Measurements from ENCODE around the gene CFAP57. TPM values are rescaled to one million over a fixed set of nuclear protein-coding genes. Genes with fewer than 3 reads are reported as not detected.

Gene CFAP57
- total and polyA plus RNA-seq, 2 of the 13 experiments (the other 11 are each of a cell fraction or from before 2014, with no cell fraction given), result 0.01 TPM; not detected in 1

DNA sequence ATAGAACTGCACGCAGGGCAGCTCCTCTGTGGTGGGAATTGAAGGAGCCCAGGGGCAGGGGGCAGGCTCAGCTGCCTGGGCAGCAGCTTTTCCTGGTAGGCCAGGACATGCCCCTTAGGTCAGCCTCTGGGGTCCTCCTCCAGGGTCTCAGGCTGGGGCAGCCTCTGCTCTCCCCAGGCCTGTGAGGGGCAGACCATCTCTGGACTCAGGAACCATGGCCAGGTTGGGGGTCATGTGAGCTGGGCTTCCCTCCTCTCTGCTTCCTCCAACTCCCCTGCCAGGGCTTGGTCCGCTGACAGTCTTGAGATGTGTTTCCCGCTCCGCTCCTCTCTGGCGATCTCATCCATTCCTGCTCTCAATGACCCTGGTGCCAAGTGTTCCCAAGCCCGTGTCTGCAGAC lies 107.5 kb downstream of the CFAP57 start:
- Histone ChIP-seq H3K36me3 (replicated peaks in 1 of 2; ENCODE audit: control insufficient read depth in 1 of 2, insufficient read depth in 2 of 2, low read length in 2 of 2) (no peaks in the 10 kb centered on the region), H3K4me2 (ENCODE audit: low read depth, low read length) (no peak overlapping the region), H3K27me3 (ENCODE audit: control insufficient read depth in 1 of 2, insufficient read depth in 2 of 2, low read length in 2 of 2) (no peaks in the 10 kb centered on the region), H2AFZ (ENCODE audit: low read length) (no peak overlapping the region), H3K27ac (ENCODE audit: extremely low read length, insufficient read depth, low read length) (no peak overlapping the region), H4K20me1 (ENCODE audit: insufficient read depth, low read length) (no peaks in the 10 kb centered on the region), H3K79me2 (ENCODE audit: insufficient read depth, low read length) (no peaks in the 10 kb centered on the region), H3K9me3 (ENCODE audit: low read length) (no peaks in the 10 kb centered on the region), H3K4me3 (replicated peaks in 1 of 3; ENCODE audit: insufficient read depth in 1 of 3, low read depth in 2 of 3, low read length in 3 of 3) (no peak overlapping the region), H3K9ac (ENCODE audit: insufficient read depth, low read depth, low read length) (no peak overlapping the region), H3K4me1 (ENCODE audit: insufficient read depth, low read length) (peaks cover 97% of the 10 kb centered on the region)
- 95% methylated on average over 5 of the region's 6 CpGs for whole genome bisulfite sequencing (ENCODE audit: low lambda C conversion rate)
- ChIA-PET CTCF (ENCODE audit: low intra/inter-chr PET ratio, low total read pairs) (no interaction called here), POLR2A (no interaction called here)
- ATAC-seq (no peak), DNase-seq (ENCODE audit: low spot score) (no peak), FAIRE-seq (no peak)
- BruUV-seq (replicated peaks), result no TSS peak
- in situ Hi-C loops (cut with HindIII; ENCODE audit: extremely low pct_ligation_motif_present, low pct_unique_long_range_greater_than_20kb), result no loop called here
- intact Hi-C loops (cut with micrococcal nuclease; ENCODE audit: unreplicated experiment), result no loop called here
- TF ChIP-seq, protein P1, sequence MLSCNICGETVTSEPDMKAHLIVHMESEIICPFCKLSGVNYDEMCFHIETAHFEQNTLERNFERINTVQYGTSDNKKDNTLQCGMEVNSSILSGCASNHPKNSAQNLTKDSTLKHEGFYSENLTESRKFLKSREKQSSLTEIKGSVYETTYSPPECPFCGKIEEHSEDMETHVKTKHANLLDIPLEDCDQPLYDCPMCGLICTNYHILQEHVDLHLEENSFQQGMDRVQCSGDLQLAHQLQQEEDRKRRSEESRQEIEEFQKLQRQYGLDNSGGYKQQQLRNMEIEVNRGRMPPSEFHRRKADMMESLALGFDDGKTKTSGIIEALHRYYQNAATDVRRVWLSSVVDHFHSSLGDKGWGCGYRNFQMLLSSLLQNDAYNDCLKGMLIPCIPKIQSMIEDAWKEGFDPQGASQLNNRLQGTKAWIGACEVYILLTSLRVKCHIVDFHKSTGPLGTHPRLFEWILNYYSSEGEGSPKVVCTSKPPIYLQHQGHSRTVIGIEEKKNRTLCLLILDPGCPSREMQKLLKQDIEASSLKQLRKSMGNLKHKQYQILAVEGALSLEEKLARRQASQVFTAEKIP (CRISPR knock-in tag; IDR thresholded peaks at IDR 0.05; ENCODE audit: borderline replicate concordance), result no peak
- TF ChIP-seq, protein P2, sequence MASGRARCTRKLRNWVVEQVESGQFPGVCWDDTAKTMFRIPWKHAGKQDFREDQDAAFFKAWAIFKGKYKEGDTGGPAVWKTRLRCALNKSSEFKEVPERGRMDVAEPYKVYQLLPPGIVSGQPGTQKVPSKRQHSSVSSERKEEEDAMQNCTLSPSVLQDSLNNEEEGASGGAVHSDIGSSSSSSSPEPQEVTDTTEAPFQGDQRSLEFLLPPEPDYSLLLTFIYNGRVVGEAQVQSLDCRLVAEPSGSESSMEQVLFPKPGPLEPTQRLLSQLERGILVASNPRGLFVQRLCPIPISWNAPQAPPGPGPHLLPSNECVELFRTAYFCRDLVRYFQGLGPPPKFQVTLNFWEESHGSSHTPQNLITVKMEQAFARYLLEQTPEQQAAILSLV (CRISPR knock-in tag; IDR thresholded peaks at IDR 0.05; ENCODE audit: borderline replicate concordance), result no peak
- TF ChIP-seq, protein P3, sequence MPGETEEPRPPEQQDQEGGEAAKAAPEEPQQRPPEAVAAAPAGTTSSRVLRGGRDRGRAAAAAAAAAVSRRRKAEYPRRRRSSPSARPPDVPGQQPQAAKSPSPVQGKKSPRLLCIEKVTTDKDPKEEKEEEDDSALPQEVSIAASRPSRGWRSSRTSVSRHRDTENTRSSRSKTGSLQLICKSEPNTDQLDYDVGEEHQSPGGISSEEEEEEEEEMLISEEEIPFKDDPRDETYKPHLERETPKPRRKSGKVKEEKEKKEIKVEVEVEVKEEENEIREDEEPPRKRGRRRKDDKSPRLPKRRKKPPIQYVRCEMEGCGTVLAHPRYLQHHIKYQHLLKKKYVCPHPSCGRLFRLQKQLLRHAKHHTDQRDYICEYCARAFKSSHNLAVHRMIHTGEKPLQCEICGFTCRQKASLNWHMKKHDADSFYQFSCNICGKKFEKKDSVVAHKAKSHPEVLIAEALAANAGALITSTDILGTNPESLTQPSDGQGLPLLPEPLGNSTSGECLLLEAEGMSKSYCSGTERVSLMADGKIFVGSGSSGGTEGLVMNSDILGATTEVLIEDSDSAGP (CRISPR knock-in tag; IDR thresholded peaks at IDR 0.05; ENCODE audit: borderline replicate concordance), result no peak
- TF ChIP-seq, protein P4, sequence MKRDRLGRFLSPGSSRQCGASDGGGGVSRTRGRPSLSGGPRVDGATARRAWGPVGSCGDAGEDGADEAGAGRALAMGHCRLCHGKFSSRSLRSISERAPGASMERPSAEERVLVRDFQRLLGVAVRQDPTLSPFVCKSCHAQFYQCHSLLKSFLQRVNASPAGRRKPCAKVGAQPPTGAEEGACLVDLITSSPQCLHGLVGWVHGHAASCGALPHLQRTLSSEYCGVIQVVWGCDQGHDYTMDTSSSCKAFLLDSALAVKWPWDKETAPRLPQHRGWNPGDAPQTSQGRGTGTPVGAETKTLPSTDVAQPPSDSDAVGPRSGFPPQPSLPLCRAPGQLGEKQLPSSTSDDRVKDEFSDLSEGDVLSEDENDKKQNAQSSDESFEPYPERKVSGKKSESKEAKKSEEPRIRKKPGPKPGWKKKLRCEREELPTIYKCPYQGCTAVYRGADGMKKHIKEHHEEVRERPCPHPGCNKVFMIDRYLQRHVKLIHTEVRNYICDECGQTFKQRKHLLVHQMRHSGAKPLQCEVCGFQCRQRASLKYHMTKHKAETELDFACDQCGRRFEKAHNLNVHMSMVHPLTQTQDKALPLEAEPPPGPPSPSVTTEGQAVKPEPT (CRISPR knock-in tag; IDR thresholded peaks at IDR 0.05; ENCODE audit: low read depth), result no peak
- TF ChIP-seq, protein P5, sequence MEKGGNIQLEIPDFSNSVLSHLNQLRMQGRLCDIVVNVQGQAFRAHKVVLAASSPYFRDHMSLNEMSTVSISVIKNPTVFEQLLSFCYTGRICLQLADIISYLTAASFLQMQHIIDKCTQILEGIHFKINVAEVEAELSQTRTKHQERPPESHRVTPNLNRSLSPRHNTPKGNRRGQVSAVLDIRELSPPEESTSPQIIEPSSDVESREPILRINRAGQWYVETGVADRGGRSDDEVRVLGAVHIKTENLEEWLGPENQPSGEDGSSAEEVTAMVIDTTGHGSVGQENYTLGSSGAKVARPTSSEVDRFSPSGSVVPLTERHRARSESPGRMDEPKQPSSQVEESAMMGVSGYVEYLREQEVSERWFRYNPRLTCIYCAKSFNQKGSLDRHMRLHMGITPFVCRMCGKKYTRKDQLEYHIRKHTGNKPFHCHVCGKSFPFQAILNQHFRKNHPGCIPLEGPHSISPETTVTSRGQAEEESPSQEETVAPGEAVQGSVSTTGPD (CRISPR knock-in tag; IDR thresholded peaks at IDR 0.05), result no peak
- no peak for TF ChIP-seq ZNF614 (CRISPR knock-in tag; IDR thresholded peaks at IDR 0.05; ENCODE audit: borderline replicate concordance)
- no peak for TF ChIP-seq ZC3H13 (CRISPR knock-in tag; IDR thresholded peaks at IDR 0.05)
- no peak for TF ChIP-seq SRSF9 (IDR thresholded peaks at IDR 0.05; ENCODE audit: borderline replicate concordance, insufficient read depth, low read depth, low read length, poor library complexity, severe bottlenecking)
- TF ChIP-seq KLF6 (CRISPR knock-in tag; IDR thresholded peaks at IDR 0.05), result no peak
- no peak for TF ChIP-seq ZNF234 (CRISPR knock-in tag; conservative IDR thresholded peaks at IDR 0.05)
- no peak for TF ChIP-seq ZBTB7B (CRISPR knock-in tag; IDR thresholded peaks at IDR 0.05)
- TF ChIP-seq ZNF749 (CRISPR knock-in tag; IDR thresholded peaks at IDR 0.05; ENCODE audit: borderline replicate concordance), result no peak
- no peak for TF ChIP-seq MYC (CRISPR knock-in tag; IDR thresholded peaks at IDR 0.05; ENCODE audit: borderline replicate concordance)
- no peak for TF ChIP-seq NFRKB (IDR thresholded peaks at IDR 0.05)
- no peak for TF ChIP-seq SMARCC2 (IDR thresholded peaks at IDR 0.05)
- TF ChIP-seq, protein P6, sequence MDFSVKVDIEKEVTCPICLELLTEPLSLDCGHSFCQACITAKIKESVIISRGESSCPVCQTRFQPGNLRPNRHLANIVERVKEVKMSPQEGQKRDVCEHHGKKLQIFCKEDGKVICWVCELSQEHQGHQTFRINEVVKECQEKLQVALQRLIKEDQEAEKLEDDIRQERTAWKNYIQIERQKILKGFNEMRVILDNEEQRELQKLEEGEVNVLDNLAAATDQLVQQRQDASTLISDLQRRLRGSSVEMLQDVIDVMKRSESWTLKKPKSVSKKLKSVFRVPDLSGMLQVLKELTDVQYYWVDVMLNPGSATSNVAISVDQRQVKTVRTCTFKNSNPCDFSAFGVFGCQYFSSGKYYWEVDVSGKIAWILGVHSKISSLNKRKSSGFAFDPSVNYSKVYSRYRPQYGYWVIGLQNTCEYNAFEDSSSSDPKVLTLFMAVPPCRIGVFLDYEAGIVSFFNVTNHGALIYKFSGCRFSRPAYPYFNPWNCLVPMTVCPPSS (IDR thresholded peaks at IDR 0.05), result no peak
